ENCODE results near the gene AZU1.

AZU1 gene

GRCh38 chr19:827710-828321, at the start of gene AZU1:
AZU1 (plus strand) TSS chr19:827837; CDS start chr19:827847, 10 bp downstream.
- DNase-seq (ENCODE audit: low spot score in 2 of 2) = no peak
- no peak within 1 kb of the TSS for H3K4me3 ChIP-seq
- in situ Hi-C loops (cut with MboI; ENCODE audit: low sequenced_read_pairs) = no loop called here
- no peaks in the 10 kb centered on the region for H3K9me3 ChIP-seq
- no peaks in the 10 kb centered on the region for H3K36me3 ChIP-seq (replicated peaks)
- no peaks in the 10 kb centered on the region for H3K4me1 ChIP-seq
- H3K27me3 ChIP-seq (ENCODE audit: low read depth) = no peaks in the 10 kb centered on the region

GRCh38 chr19:778910-779653, 48.6 kb upstream of the AZU1 start:
- no peaks in the 10 kb centered on the region for H3K27me3 ChIP-seq (ENCODE audit: low read depth)

GRCh38 chr19:780935-781334, 46.7 kb upstream of the AZU1 start:
- no peak for DNase-seq (ENCODE audit: low spot score in 2 of 2)
- Histone ChIP-seq H3K4me3 (no peak overlapping the region), H3K9me3 (no peaks in the 10 kb centered on the region), H3K36me3 (replicated peaks) (peaks cover 3% of the 10 kb centered on the region; the same call in 1 of the 2 replicates), H3K27me3 (ENCODE audit: low read depth) (no peaks in the 10 kb centered on the region), H3K4me1 (peaks cover 22% of the 10 kb centered on the region)
- in situ Hi-C loops (cut with MboI; ENCODE audit: low sequenced_read_pairs) = no loop called here

More at GRCh38 chr19:778910-779653, 48.6 kb upstream of the AZU1 start:
- peaks cover 22% of the 10 kb centered on the region for H3K4me1 ChIP-seq
- no peaks in the 10 kb centered on the region; the same call in 1 of the 2 replicates for H3K36me3 ChIP-seq (replicated peaks)
- H3K9me3 ChIP-seq = no peaks in the 10 kb centered on the region
- no peak overlapping the region for H3K4me3 ChIP-seq
- peak in 1 of 2 experiments; percentile 53 for DNase-seq (ENCODE audit: low spot score in 2 of 2)
- in situ Hi-C loops (cut with MboI; ENCODE audit: low sequenced_read_pairs) = loop anchor here (10.0 kb wide), 1 partner anchor 206 kb away; the partner anchor contains the start of gene WDR18

GRCh38 chr19:781800-782184, 45.8 kb upstream of the AZU1 start:
- Histone ChIP-seq H3K4me1 (peaks cover 22% of the 10 kb centered on the region), H3K36me3 (replicated peaks) (peaks cover 3% of the 10 kb centered on the region; the same call in 1 of the 2 replicates), H3K4me3 (peak overlapping the region; percentile 34), H3K9me3 (no peaks in the 10 kb centered on the region), H3K27me3 (ENCODE audit: low read depth) (no peaks in the 10 kb centered on the region)
- in situ Hi-C loops (cut with MboI; ENCODE audit: low sequenced_read_pairs) = no loop called here
- DNase-seq (ENCODE audit: low spot score in 2 of 2) = no peak

GRCh38 chr19:782185-782877, 45.3 kb upstream of the AZU1 start:
- Histone ChIP-seq H3K36me3 (replicated peaks) (peaks cover 3% of the 10 kb centered on the region; the same call in 1 of the 2 replicates), H3K27me3 (ENCODE audit: low read depth) (no peaks in the 10 kb centered on the region), H3K9me3 (no peaks in the 10 kb centered on the region), H3K4me3 (peak overlapping the region; percentile 34), H3K4me1 (peaks cover 22% of the 10 kb centered on the region)
- DNase-seq (ENCODE audit: low spot score in 2 of 2) = peak; percentile 86 to 96
- in situ Hi-C loops (cut with MboI; ENCODE audit: low sequenced_read_pairs) = no loop called here

GRCh38 chr19:782878-783668, 44.6 kb upstream of the AZU1 start:
- Histone ChIP-seq H3K9me3 (no peaks in the 10 kb centered on the region), H3K27me3 (ENCODE audit: low read depth) (no peaks in the 10 kb centered on the region), H3K4me1 (peaks cover 22% of the 10 kb centered on the region), H3K36me3 (replicated peaks) (peaks cover 3% of the 10 kb centered on the region; the same call in 1 of the 2 replicates), H3K4me3 (peak overlapping the region; percentile 34)
- in situ Hi-C loops (cut with MboI; ENCODE audit: low sequenced_read_pairs) = no loop called here
- DNase-seq (ENCODE audit: low spot score in 2 of 2) = no peak

GRCh38 chr19:784541-784940, 43.1 kb upstream of the AZU1 start:
- H3K36me3 ChIP-seq (replicated peaks) = peaks cover 3% of the 10 kb centered on the region; the same call in 1 of the 2 replicates
- no peaks in the 10 kb centered on the region for H3K9me3 ChIP-seq
- H3K4me1 ChIP-seq = peaks cover 22% of the 10 kb centered on the region
- no peak for DNase-seq (ENCODE audit: low spot score in 2 of 2)
- peak overlapping the region; percentile 34; the same call in 1 of the 2 replicates for H3K4me3 ChIP-seq
- no peaks in the 10 kb centered on the region for H3K27me3 ChIP-seq (ENCODE audit: low read depth)
- in situ Hi-C loops (cut with MboI; ENCODE audit: low sequenced_read_pairs) = no loop called here

GRCh38 chr19:787536-787935, 40.1 kb upstream of the AZU1 start:
- Histone ChIP-seq H3K4me3 (no peak overlapping the region), H3K9me3 (no peaks in the 10 kb centered on the region; the same call in 1 of the 2 replicates), H3K36me3 (replicated peaks) (0 out of 2 replicates have a peak, but pooled peaks cover 3% of the 10 kb centered on the region), H3K4me1 (peaks cover 9% of the 10 kb centered on the region), H3K27me3 (ENCODE audit: low read depth) (no peaks in the 10 kb centered on the region)
- in situ Hi-C loops (cut with MboI; ENCODE audit: low sequenced_read_pairs) = no loop called here
- DNase-seq (ENCODE audit: low spot score in 2 of 2) = no peak

GRCh38 chr19:788686-788982, 39.0 kb upstream of the AZU1 start:
- in situ Hi-C loops (cut with MboI; ENCODE audit: low sequenced_read_pairs) = no loop called here
- no peak for DNase-seq (ENCODE audit: low spot score in 2 of 2)
- no peaks in the 10 kb centered on the region for H3K27me3 ChIP-seq (ENCODE audit: low read depth)
- H3K36me3 ChIP-seq (replicated peaks) = 0 out of 2 replicates have a peak, but pooled peaks cover 3% of the 10 kb centered on the region
- H3K4me1 ChIP-seq = no peaks in the 10 kb centered on the region; the same call in 1 of the 2 replicates
- no peak overlapping the region for H3K4me3 ChIP-seq
- no peaks in the 10 kb centered on the region; the same call in 1 of the 2 replicates for H3K9me3 ChIP-seq

- no peaks in the 10 kb centered on the region; the same call in 1 of the 2 replicates for H3K9me3 ChIP-seq
- H3K4me1 ChIP-seq = no peaks in the 10 kb centered on the region; the same call in 1 of the 2 replicates
- H3K4me3 ChIP-seq = no peak overlapping the region
- in situ Hi-C loops (cut with MboI; ENCODE audit: low sequenced_read_pairs) = no loop called here
- 0 out of 2 replicates have a peak, but pooled peaks cover 3% of the 10 kb centered on the region for H3K36me3 ChIP-seq (replicated peaks)
- no peaks in the 10 kb centered on the region for H3K27me3 ChIP-seq (ENCODE audit: low read depth)
- DNase-seq (ENCODE audit: low spot score in 2 of 2) = no peak
Measured at GRCh38 chr19:788983-789700, 38.5 kb upstream of the AZU1 start.

GRCh38 chr19:789701-790060, 38.0 kb upstream of the AZU1 start:
- DNase-seq (ENCODE audit: low spot score in 2 of 2) = no peak
- peaks cover 2% of the 10 kb centered on the region; the same call in 1 of the 2 replicates for H3K9me3 ChIP-seq
- H3K27me3 ChIP-seq (ENCODE audit: low read depth) = no peaks in the 10 kb centered on the region
- H3K4me3 ChIP-seq = no peak overlapping the region
- H3K36me3 ChIP-seq (replicated peaks) = 0 out of 2 replicates have a peak, but pooled peaks cover 3% of the 10 kb centered on the region
- no peaks in the 10 kb centered on the region; the same call in 1 of the 2 replicates for H3K4me1 ChIP-seq
- in situ Hi-C loops (cut with MboI; ENCODE audit: low sequenced_read_pairs) = no loop called here

GRCh38 chr19:791007-791566, 36.5 kb upstream of the AZU1 start:
- Histone ChIP-seq H3K4me3 (no peak overlapping the region), H3K9me3 (peaks cover 2% of the 10 kb centered on the region; the same call in 1 of the 2 replicates), H3K27me3 (ENCODE audit: low read depth) (no peaks in the 10 kb centered on the region), H3K36me3 (replicated peaks) (no peaks in the 10 kb centered on the region), H3K4me1 (no peaks in the 10 kb centered on the region; the same call in 1 of the 2 replicates)
- in situ Hi-C loops (cut with MboI; ENCODE audit: low sequenced_read_pairs) = no loop called here
- no peak for DNase-seq (ENCODE audit: low spot score in 2 of 2)
